Heart left ventricle (tissue), 16 donors: ENCODE measurements around the gene SLC25A6. TPM values are rescaled to one million over a fixed set of nuclear protein-coding genes. Genes with fewer than 3 reads are reported as not detected.
"Not testable (repeated sequence)": the region's sequence is repeated elsewhere in the genome, so short reads cannot be mapped to it uniquely, and the experiment has no call there.

ENCODE experiments used
- ATAC-seq, 4 donors: fragments of 200-7000 bp; cut with Tn5 transposase; one replicate each; pipeline ENCODE4 v1.9.1; 2020 to 2022; ENCODE audit warnings: moderate library complexity in 4 of 4, mild to moderate bottlenecking in 3 of 4, moderate number of reproducible peaks in 1 of 4
- DNase-seq, 5 donors: peaks; one replicate each; pipeline ENCODE4 v3.0.0-alpha.2; 2020
- H3K27ac ChIP-seq, 12 donors: fragments of 200-600 bp; sonication (generic) in 4 of 12; one replicate each; pipeline versions ENCODE4 v1.5.0 to v1.8.0; 2016 to 2022; ENCODE audit warnings: mild to moderate bottlenecking in 2 of 12
- H3K27me3 ChIP-seq, 9 donors: fragments of 200-600 bp; sonication (generic) in 2 of 9; one replicate each; pipeline versions ENCODE4 v1.5.1 to v1.8.0; 2016 to 2022; ENCODE audit warnings: mild to moderate bottlenecking in 3 of 9
- H3K36me3 ChIP-seq, 9 donors: fragments of 200-600 bp; sonication (generic) in 2 of 9; one replicate each; pipeline versions ENCODE4 v1.5.0 to v1.8.0; 2018 to 2022; ENCODE audit warnings: mild to moderate bottlenecking in 2 of 9
- H3K4me1 ChIP-seq, 12 donors: fragments of 200-600 bp; sonication (generic) in 4 of 12; one replicate each; pipeline versions ENCODE4 v1.5.0 to v1.8.0; 2016 to 2022; ENCODE audit warnings: mild to moderate bottlenecking in 3 of 12
- H3K4me3 ChIP-seq, 12 donors: fragments of 200-600 bp; sonication (generic) in 4 of 12; one replicate each; pipeline versions ENCODE4 v1.5.0 to v1.8.0; 2017 to 2022; ENCODE audit warnings: mild to moderate bottlenecking in 9 of 12, moderate library complexity in 4 of 12
- H3K9me3 ChIP-seq, 12 donors: fragments of 200-600 bp; sonication (generic) in 4 of 12; one replicate each; pipeline versions ENCODE4 v1.5.0 to v1.8.0; 2016 to 2022; ENCODE audit warnings: mild to moderate bottlenecking in 1 of 12
- CTCF ChIP-seq, 12 donors: fragments of 200-600 bp; sonication (generic) in 4 of 12; IDR thresholded peaks; one replicate each; pipeline versions ENCODE4 v1.5.0 to v1.8.0; 2018 to 2022; ENCODE audit warnings: antibody characterized with exemption in 12 of 12, mild to moderate bottlenecking in 5 of 12
- POLR2A ChIP-seq, 2 donors: fragments of 450-650 bp; IDR thresholded peaks; one replicate each; pipeline ENCODE4 v1.6.1; 2017; ENCODE audit warnings: antibody characterized with exemption in 2 of 2, mild to moderate bottlenecking in 2 of 2, moderate library complexity in 2 of 2
- WGBS, 4 donors: extraction: QIAGEN DNeasy Blood & Tissue Kit in 2 of 4; methylation state at CpG; one replicate each; pipeline versions ENCODE4 v1.1.5 to v1.1.7; 2013 to 2018; 5-methylcytosine and 5-hydroxymethylcytosine counted together
- intact Hi-C, 10 donors: fragments of 100-400 bp; cut with DNase I; formaldehyde crosslinking; loops; one replicate each; pipeline versions ENCODE4 v1.11.1 to v1.14.2; 2022
- polyA plus RNA-seq, 2 donors: library from polyadenylated mRNA; stranded (reverse); fragments of 200-250 nt; gene quantifications; one replicate each; pipeline ENCODE4 v1.2.3, GENCODE V29; 2013
- total RNA-seq, 9 donors: library from RNA; depleted of rRNA in 2 of 9; stranded (reverse); fragments of >200 nt in 2 of 9; fragmentation: NEBNext Ultra II Directional in 3 of 9; extraction: Animal tissue kit (Norgen Biotek cat#: 25700) in 3 of 9; gene quantifications; one replicate each; pipeline versions ENCODE4 v1.1.0 to v1.2.4, GENCODE V29; 2016 to 2023
- donor health status: ischemic (EF 13 %, LVEDD 7.1; RV severe dilation, severe dysfunction).
- donor health status: healthy with polysubstance abuse.
- donor health status: DM: no; HTN: yes; CAD: no.
- donor health status: DM: no; HTN: no; CAD: no.
- donor health status: ischemic (EF 25% LVEDD 6.9; RV normal size, moderate dysfunction).
- donor health status: ischemic (EF 25% LVEDD 5.7; RV mildly dilated, moderate dysfunction).
- donor health status: healthy.
- donor health status: DM: yes; HTN: yes; CAD: no.
- donor health status: ischemic (EF 35%, LVEDD 5.7; RV mildly dilated, moderate dysfunction).
- donor health status: nonischemic (EF 11% LVEDD 7.7; RV severe dilation, severe dysfunction).
- donor health status: DM: yes; HTN: yes; CAD: no.
- donor health status: PGD.
- donor health status: ischemic (EF 29% LVEDD 5.4; RV normal size, mild dysfunction).
- donor health status: nonischemic (EF 23%, LVEDD 6.1; RV moderate dilation, normal function).

Gene SLC25A6
- total and polyA plus RNA-seq, 11 donors = 78.2 to 232 (median 129) TPM

- TF ChIP-seq CTCF (IDR thresholded peaks at IDR 0.05) (no peak), POLR2A (IDR thresholded peaks at IDR 0.05) (no peak)
- H3K36me3 ChIP-seq = peaks cover 0 to 66% (median 52%) of the 10 kb centered on the region in 9 donors
- peak in 2 of 5 donors; percentile 14 to 56 for DNase-seq
- intact Hi-C loops = no loop called here
- no peak overlapping the region for H3K4me3 ChIP-seq
- no peak for ATAC-seq
- 93 to 98% (median 97%) methylated on average over 22 of the region's 22 CpGs for WGBS, 4 donors
- H3K9me3 ChIP-seq = no peaks in the 10 kb centered on the region
- H3K4me1 ChIP-seq = no peaks in the 10 kb centered on the region
- H3K27ac ChIP-seq = no peak overlapping the region
- no peaks in the 10 kb centered on the region for H3K27me3 ChIP-seq
Measured at GRCh38 chrX:1434871-1435240, 42.9 kb upstream of the SLC25A6 start.

GRCh38 chrX:1433646-1434357, 41.9 kb upstream of the SLC25A6 start:
- Histone ChIP-seq H3K4me1 (no peaks in the 10 kb centered on the region), H3K27ac (no peak overlapping the region), H3K27me3 (no peaks in the 10 kb centered on the region), H3K9me3 (no peaks in the 10 kb centered on the region), H3K36me3 (peaks cover 0 to 59% (median 47%) of the 10 kb centered on the region in 9 donors), H3K4me3 (no peak overlapping the region)
- peak in 1 of 4 donors; percentile 30 for ATAC-seq
- intact Hi-C loops = no loop called here
- TF ChIP-seq POLR2A (IDR thresholded peaks at IDR 0.05) (no peak), CTCF (IDR thresholded peaks at IDR 0.05) (no peak)
- WGBS, 4 donors = 93 to 97% (median 94%) methylated on average over 19 of the region's 19 CpGs
- peak in 1 of 5 donors; percentile 34 for DNase-seq

GRCh38 chrX:1430451-1430850, 38.5 kb upstream of the SLC25A6 start:
- intact Hi-C loops = no loop called here
- ATAC-seq (no peak), DNase-seq (peak in 1 of 5 donors; percentile 9)
- WGBS, 4 donors = 93 to 99% (median 97%) methylated on average over 10 of the region's 10 CpGs
- no peaks in the 10 kb centered on the region for H3K4me1 ChIP-seq
- no peaks in the 10 kb centered on the region for H3K27me3 ChIP-seq
- H3K4me3 ChIP-seq = no peak overlapping the region
- no peak overlapping the region for H3K27ac ChIP-seq
- H3K36me3 ChIP-seq = peaks cover 0 to 52% (median 41%) of the 10 kb centered on the region in 9 donors
- no peak for TF ChIP-seq CTCF (IDR thresholded peaks at IDR 0.05)
- TF ChIP-seq POLR2A (IDR thresholded peaks at IDR 0.05) = no peak
- H3K9me3 ChIP-seq = no peaks in the 10 kb centered on the region

GRCh38 chrX:1427756-1428155, 35.8 kb upstream of the SLC25A6 start:
- 94 to 97% (median 96%) methylated on average over 27 to 32 of the region's 32 CpGs for WGBS, 4 donors
- TF ChIP-seq POLR2A (IDR thresholded peaks at IDR 0.05) (no peak), CTCF (IDR thresholded peaks at IDR 0.05) (no peak)
- no peak for ATAC-seq
- no peak overlapping the region for H3K27ac ChIP-seq
- peak in 1 of 5 donors; percentile 22 for DNase-seq
- peaks cover 0 to 7% (median 3%) of the 10 kb centered on the region in 12 donors for H3K9me3 ChIP-seq
- peaks cover 0 to 52% (median 38%) of the 10 kb centered on the region in 9 donors for H3K36me3 ChIP-seq
- H3K27me3 ChIP-seq = no peaks in the 10 kb centered on the region
- no peak overlapping the region for H3K4me3 ChIP-seq
- intact Hi-C loops = no loop called here
- H3K4me1 ChIP-seq = no peaks in the 10 kb centered on the region

- ATAC-seq, H3K27me3 ChIP-seq, H3K4me3 ChIP-seq, H3K27ac ChIP-seq, H3K4me1 ChIP-seq, intact Hi-C loops: not testable (repeated sequence)
- Histone ChIP-seq H3K36me3 (peaks cover 0 to 58% (median 42%) of the 10 kb centered on the region in 9 donors), H3K9me3 (peaks cover 0 to 21% (median 14%) of the 10 kb centered on the region in 12 donors)
- 89 to 95% (median 91%) methylated on average over 16 of the region's 16 CpGs for WGBS, 4 donors
- DNase-seq = peak in 1 of 5 donors; percentile 9
Measured at GRCh38 chrX:1426321-1426720, 34.4 kb upstream of the SLC25A6 start.
